ENCODE measurements around the gene REG4.

Gene REG4

GRCh38 chr1:119747451-119747850 is 63.8 kb downstream of the REG4 start:
- ATAC-seq = no peak
- no peak for TF ChIP-seq POU6F1 (CRISPR knock-in tag; IDR thresholded peaks at IDR 0.05; ENCODE audit: borderline replicate concordance, low read depth)
- TF ChIP-seq CSDC2 (CRISPR knock-in tag; IDR thresholded peaks at IDR 0.05) = no peak
- TF ChIP-seq ZNF565 (CRISPR knock-in tag; conservative IDR thresholded peaks at IDR 0.05; ENCODE audit: low read depth) = no peak

- ATAC-seq = no peak
- TF ChIP-seq ZNF565 (CRISPR knock-in tag; conservative IDR thresholded peaks at IDR 0.05; ENCODE audit: low read depth) (no peak), CSRNP3 (CRISPR knock-in tag; IDR thresholded peaks at IDR 0.05) (no peak), ZFP3 (CRISPR knock-in tag; IDR thresholded peaks at IDR 0.05) (no peak), SNAI2 (CRISPR knock-in tag; IDR thresholded peaks at IDR 0.05) (no peak), ZNF8 (CRISPR knock-in tag; IDR thresholded peaks at IDR 0.05) (no peak), PATZ1 (CRISPR knock-in tag; IDR thresholded peaks at IDR 0.05; ENCODE audit: borderline replicate concordance) (no peak), BACH2 (CRISPR knock-in tag; IDR thresholded peaks at IDR 0.05; ENCODE audit: borderline replicate concordance) (no peak), ZFP30 (CRISPR knock-in tag; IDR thresholded peaks at IDR 0.05) (no peak), GLIS3 (CRISPR knock-in tag; IDR thresholded peaks at IDR 0.05) (no peak)
Measured at GRCh38 chr1:119745034-119745433, 66.2 kb downstream of the REG4 start.

GRCh38 chr1:119744598-119744942 is 66.7 kb downstream of the REG4 start:
- no peak for ATAC-seq
- TF ChIP-seq SNAI2 (CRISPR knock-in tag; IDR thresholded peaks at IDR 0.05) = no peak
- no peak for TF ChIP-seq CREB5 (CRISPR knock-in tag; IDR thresholded peaks at IDR 0.05; ENCODE audit: low read depth)
- TF ChIP-seq ARNTL (CRISPR knock-in tag; IDR thresholded peaks at IDR 0.05; ENCODE audit: borderline replicate concordance, low read depth) = no peak
- no peak for TF ChIP-seq ZNF70 (CRISPR knock-in tag; IDR thresholded peaks at IDR 0.05)
- no peak for TF ChIP-seq TCF4 (CRISPR knock-in tag; IDR thresholded peaks at IDR 0.05; ENCODE audit: borderline replicate concordance)
- no peak for TF ChIP-seq PPARA (CRISPR knock-in tag; IDR thresholded peaks at IDR 0.05; ENCODE audit: borderline replicate concordance)
- no peak for TF ChIP-seq ESRRG (CRISPR knock-in tag; IDR thresholded peaks at IDR 0.05)
- no peak for TF ChIP-seq OSR1 (CRISPR knock-in tag; IDR thresholded peaks at IDR 0.05)
- TF ChIP-seq GLIS3 (CRISPR knock-in tag; IDR thresholded peaks at IDR 0.05) = no peak
- no peak for TF ChIP-seq RARB (CRISPR knock-in tag; IDR thresholded peaks at IDR 0.05)
- no peak for TF ChIP-seq ZC3H10 (CRISPR knock-in tag; IDR thresholded peaks at IDR 0.05)
- no peak for TF ChIP-seq BACH2 (CRISPR knock-in tag; IDR thresholded peaks at IDR 0.05; ENCODE audit: borderline replicate concordance)
